ENCODE measurements around the gene PTPRS.
"Not testable (repeated sequence)": the region's sequence is repeated elsewhere in the genome, so short reads cannot be mapped to it uniquely, and the experiment has no call there.

Gene PTPRS

DNA sequence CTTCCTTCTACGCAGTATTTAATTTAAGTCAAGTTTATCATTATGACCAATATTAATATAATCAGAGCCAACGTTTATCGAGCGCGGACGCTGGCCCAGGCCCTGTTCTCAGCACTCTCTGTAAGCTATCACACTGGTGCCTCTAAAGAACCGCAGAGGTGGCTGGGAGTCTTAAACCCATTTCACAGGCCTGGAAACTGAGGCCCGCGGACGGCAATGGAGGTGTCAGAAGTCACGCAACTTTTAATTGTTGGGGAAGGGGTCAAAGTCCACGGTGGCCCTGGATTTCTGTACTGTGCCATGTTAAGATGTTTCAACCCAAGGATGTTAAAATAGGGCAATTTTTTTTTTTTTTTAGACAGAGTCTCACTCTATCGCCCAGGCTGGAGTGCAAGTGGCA is 8.8 kb downstream of the PTPRS start:
- no peak for DNase-seq

DNA sequence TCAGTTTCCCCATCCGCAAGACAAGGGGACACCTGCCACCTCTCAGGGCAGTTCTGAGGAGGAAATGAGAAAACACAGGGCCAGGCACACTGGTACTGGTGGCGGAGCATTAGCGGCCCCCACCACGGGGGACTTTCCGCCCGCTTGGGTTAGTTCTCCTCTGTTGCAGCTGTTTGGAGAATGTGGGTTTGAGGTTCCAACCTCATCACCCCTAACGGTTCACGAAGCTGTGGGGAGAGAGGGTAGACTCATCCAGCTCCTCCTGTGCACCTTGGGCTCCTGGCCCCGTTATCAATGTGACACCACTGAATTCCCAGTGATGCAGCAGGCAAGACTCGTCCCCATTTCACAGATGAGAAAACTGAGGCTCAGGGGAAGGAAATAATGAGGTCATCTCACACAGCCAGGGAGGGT is 10.3 kb downstream of the PTPRS start:
- no peak for DNase-seq

DNA sequence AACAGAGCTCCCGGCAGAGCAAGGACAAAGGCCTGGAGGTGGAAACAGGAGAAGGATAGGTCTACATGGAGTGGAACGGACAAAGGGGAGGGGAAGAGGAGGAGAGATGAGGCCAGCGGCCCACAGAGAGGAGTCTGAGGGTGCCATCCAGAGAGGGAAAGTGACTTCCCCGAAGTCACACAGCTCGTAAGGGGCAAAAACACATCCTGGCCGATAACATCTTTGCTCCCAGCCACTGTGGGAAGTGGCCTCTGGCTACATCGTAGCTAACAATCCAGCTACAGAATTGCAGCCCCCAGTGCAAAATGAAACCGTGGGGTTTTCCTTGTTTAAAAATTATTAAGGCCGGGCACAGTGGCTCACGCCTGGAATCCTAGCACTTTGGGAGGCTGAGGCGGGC is 11.5 kb downstream of the PTPRS start:
- DNase-seq: no peak

DNA sequence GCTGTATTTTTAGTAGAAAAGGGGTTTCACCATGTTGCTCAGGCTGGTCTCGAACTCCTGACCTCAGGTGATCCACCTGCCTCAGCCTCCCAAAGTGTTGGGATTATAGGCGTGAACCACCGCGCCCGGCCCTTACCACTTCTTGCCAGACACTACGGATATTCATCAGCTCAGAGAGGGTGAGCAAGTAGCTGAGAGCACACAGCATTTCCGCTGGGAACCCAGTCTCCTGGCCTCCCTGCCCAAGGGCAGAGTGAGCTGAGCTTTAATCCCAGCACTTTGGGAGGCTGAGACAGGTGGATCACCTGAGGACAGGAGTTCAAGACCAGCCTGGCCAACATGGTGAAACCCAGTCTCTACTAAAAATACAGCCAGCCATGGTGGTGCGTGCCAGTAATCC is 12.2 kb downstream of the PTPRS start:
- DNase-seq: not testable (repeated sequence)

DNA sequence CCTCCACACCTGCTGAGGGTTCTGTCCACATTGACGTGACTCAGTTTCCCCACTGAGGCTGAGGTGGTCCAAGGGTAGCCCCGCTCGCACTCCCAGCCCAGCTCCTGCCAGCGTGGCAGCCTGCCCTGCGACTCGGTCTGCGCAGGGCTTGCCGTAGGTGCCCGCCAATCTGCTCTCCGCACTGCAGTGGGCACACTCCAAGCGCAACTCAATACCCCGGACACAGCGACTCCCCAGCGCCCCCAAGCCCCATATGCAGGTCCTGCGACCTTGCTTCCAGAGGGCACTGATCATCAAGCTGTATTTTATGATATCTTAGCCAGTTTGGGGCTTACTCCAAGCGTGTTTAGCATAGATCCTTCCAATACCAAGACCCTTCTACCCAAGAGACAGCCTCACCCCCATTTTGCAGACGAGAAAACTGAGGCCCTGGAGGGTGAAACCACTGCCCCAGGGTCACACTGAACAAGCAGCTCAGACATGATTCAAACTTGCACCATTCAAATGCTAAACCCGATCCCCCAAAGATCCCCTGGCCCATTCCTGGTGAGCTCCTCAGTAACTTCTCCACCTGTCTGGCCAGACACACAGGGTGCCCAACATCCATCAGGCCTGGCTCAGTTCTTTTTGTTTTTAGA is 13.5 kb downstream of the PTPRS start:
- no peak for DNase-seq

DNA sequence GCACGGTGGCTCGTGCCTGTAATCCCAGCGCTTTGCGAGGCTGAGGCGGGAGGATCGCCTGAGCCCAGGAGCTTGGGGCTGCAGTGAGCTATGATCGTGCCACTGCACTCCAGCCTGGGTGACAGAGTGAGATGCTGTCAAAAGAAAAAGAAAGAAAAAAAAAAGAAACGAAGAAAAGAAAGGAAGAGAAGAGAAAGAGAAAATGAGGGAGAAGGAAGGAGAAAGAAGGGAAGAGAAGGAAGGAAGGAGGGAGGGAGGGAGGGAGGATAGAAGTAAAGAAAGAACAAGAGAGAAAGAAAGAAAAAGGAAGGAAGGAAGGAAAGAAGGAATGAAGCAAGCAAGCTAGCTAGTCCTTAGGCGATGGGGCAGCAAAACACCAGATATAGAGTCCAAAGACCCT is 14.1 kb downstream of the PTPRS start:
- no peak for DNase-seq

DNA sequence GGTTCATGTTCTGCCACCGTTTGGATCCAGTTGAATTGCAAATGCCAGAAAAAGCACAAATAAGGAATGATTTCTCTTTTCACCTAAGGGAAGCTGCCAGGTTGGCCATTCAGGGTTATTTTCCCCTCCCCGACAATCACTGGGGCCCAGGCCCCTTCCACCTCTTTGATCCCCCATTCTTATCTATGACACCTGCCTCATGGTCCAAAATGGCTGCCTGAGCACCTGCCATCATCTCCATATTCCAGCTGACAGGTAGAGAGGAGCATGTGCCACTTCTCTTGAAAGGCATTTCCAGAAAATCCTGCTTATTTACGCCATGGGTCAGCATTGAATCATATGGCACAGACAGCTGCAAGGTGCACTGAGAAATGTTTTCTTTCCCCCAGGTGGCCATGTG is 15.7 kb downstream of the PTPRS start:
- DNase-seq: no peak

DNA sequence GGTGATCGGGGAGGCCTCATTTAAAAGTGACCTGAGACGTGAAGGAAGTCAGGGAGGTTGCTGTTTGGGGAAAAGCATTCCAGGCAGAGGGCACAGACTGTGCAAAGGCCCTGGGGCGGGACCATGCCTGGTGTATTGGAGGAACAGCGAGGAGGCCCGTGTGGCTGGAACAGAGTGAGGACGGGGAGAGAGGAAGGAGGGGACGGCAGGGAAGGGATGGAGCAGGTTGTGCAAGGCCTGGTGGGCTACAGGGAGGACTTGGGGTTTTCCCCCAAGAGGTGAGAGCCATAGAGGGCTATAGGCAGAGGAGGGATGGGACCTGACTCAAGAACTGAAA is 17.2 kb downstream of the PTPRS start:
- DNase-seq: no peak

DNA sequence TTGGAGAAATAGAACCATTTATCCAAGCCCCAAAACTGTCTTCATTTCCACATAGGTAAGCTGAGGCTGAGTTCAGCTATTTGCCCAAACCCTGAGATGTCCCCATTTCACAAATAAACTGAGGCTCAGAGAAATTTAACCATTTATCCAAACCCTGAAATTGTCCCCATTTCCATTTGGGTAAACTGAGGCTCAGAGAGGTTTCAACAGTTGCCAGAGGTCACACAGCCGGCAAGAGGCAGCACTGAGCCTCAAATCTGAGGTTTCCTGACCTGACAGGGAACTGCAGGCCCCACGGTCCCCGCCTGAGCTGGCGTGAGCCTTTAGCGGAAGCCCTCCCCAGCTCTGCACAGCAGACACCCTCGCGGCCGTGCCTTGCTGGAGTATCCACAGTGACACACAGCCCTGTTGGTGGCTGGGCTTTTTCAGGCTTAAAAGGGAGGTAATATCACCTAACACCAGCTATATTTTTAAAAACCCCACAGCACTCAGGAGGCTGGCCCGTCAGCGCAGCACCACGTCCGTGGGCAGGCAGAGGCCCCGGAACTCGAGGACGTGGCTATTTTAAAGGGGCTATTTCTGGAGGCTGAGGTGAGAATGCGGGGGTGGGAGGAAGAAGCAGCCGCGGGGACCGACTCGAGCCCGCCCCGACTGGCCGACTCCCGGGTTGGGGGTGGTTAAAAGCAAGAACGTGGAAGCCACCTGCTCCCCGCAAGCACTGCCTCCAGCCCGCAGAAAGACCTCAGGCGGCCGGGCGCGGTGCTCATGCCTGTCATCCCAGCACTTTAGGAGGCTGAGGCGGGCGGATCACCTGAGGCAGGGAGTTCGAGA is 18.5 kb downstream of the PTPRS start:
- no peak for DNase-seq

DNA sequence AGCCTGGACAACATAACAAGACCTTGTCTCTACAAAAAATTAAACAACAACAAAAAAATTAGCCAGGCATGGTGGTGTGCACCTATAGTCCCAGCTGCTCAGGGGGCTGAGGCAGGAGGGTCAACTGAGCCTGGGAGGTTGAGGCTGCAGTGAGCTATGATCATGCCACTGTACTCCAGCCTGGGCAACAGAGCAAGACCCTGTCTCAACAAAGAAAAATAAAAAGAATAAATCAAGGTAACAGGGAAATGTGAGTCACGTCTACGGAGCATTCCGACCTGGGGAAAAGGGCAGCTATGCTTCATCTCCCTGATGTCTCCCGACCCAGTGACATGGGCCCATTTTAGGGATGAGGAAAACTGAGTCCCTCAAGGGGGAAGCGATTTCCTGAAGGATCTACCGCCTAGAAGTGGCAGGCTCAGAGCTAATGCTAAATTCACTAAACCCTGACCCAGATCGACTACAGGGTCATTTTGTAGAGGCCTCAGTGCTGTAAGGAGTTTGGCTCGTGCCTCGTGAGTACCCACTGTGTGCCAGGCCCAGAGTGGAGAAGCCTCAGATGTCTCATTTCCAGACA is 19.5 kb downstream of the PTPRS start:
- no peak for DNase-seq

DNA sequence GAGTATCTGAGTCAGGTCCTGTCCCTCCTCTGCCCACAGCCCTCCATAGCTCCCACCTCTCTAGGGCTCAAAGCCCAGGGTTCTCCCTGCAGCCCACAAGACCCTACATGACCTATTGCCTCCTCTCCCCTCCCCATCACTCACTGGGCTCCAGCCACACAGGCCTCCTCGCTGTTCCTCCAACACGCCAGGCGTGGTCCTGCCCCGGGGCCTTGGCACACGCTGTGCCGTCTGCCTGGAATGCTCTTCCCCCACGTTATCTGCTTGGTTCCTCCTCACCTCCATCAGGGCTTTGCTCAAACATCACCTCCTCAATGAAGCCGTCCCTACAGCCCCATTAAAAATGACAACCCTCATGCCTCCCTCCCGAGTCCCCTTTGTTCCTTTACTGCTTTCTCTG is 21.1 kb downstream of the PTPRS start:
- no peak for DNase-seq

DNA sequence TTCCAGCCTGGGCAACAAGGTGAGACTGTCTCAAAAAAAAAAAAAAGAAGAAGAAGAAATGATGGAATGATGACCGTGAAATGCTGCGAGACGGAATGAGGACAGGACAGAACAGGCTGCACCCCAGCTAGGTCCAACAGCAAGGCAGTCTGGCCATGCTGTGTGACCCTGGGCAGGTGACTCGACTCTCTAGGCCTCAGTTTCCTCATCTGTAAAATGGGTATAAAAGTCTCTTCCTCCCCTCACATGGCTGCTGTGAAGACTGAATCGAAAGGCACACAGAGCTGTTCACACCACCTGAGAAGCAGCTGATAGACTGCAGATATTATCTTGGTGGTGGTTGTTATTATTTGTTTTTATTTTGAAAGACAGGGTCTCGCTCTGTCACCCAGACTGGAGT is 22.3 kb downstream of the PTPRS start:
- no peak for DNase-seq

DNA sequence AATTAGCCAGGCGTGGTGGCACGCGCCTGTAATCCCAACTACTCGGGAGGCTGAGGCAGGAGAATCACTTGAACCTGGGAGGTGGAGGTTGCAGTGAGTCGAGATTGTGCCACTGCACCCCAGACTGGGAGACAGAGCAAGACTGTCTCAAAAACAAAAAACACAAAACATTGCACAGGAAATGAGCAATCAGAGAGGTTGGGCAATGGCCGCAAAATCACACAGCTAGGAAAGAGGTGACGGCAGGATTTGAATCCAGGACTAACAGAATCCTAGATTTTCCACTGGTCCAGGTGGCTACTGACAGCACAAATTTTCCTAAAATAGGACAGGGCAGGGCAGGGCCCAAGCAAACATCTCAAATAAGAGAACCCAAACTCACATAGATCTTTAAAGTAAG is 23.3 kb downstream of the PTPRS start:
- no peak for DNase-seq

DNA sequence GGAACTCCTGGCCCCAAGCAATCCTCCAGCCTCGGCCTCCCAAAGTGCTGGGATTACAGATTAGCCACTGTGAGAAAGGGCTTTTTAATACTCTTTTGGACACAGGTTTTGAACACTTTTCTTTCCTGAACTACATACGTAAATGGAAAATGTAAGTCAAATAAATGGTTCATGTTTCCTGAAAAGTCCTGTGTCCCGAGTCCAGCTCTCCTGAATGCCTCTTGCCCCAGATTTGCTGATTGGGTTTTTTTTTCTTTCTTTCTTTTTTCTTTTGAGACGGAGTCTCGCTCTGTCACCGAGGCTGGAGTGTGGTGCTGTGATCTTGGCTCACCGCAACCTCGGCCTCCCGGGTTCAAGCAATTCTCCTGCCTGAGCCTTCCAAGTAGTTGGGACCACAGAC is 24.5 kb downstream of the PTPRS start:
- DNase-seq: no peak

DNA sequence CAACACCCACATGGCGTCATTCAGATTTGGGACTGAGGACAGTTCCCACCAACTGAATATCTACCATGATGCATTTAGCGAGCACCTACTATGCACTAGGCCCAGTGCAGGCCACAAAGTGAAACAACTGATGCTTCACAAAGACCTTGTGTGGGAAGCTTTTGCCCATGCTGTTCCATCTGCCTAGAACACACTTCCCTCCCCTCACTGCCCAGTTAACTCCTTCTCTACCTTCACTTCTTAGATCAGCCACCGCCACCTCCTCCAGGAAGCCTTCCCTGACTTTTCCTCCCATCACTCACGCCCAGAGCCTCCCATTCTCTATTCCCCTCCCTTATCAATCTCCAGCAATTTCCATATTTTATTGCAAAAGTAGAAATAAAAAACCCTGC is 25.7 kb downstream of the PTPRS start:
- no peak for DNase-seq

DNA sequence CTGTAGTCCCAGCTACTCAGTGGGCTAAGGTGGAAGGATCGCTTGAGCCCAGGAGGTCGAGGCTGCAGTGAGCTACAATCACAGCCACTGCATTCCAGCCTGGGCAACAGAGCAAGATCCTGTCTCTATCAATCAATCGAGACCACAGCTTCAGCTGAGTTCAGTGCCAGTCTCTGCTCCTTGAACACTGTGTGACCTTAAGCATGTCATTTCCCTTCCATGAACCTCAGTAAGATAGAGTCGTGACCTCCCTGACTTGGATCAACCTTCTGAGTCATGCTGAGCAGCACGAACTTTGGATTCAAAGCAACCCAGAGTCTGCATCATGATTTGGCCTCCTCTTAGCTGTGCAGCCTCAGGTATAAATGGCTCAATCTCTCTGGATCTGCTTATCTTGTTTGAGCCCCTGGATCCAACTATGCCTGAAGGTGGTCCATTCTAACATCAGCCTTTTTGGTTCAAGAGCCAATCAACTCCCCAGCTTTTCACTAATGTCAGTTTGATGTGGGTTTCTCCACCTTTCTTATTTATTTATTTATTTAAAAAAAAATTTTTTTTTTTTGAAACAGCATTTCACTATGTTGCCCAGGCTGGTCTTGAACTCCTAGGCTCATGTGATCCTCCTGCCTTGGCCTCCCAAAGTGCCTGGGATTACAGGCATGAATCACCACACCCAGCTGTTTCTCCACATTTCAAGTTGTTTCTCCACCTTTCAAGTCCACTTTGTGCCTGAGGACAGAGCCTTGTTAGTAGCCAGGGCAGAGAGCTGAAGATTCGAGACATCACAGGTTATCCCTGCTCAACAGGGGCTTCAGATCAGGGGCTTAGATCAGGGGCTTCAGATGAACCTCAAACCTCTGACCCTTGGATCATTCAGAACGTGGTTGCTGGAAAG is 26.4 kb downstream of the PTPRS start:
- DNase-seq: no peak

DNA sequence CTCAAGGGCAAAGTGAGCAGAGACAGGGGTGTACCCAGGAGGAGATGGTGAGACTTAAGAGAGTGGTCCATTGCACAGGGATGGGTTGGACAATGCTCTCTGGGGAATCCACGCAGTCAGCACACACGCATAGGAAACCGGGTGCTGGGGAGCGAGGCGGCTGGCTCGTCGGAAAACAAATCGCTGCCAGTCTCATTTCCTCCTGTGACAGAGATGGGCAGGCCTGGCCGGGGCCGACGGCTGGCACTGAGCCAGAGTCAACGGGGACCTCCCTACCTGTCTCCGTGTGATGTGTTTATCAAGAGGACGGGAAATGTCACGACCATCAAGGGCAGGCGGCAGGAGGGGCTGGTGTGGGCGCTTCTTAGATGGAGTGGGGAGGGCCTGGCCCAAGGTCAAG is 27.3 kb downstream of the PTPRS start:
- DNase-seq: no peak

DNA sequence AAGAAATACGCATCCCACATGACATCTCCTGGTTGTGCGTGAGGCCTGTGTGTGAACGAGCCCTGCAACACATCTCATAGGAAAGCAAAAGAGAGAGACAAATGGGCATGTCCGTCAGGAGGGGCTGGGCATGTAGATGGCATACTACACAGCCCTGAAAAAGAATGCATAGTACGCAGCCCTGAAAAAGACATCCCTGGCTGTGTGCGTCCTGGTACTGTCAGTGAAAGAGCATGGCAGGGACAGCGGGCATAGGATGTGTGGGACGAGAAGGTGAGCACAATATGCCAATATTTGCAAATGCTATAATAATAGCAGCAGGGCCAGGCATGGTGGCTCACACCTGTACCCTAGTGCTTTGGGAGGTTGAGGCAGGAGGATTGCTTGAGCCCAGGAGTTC is 28.6 kb downstream of the PTPRS start:
- DNase-seq: no peak

DNA sequence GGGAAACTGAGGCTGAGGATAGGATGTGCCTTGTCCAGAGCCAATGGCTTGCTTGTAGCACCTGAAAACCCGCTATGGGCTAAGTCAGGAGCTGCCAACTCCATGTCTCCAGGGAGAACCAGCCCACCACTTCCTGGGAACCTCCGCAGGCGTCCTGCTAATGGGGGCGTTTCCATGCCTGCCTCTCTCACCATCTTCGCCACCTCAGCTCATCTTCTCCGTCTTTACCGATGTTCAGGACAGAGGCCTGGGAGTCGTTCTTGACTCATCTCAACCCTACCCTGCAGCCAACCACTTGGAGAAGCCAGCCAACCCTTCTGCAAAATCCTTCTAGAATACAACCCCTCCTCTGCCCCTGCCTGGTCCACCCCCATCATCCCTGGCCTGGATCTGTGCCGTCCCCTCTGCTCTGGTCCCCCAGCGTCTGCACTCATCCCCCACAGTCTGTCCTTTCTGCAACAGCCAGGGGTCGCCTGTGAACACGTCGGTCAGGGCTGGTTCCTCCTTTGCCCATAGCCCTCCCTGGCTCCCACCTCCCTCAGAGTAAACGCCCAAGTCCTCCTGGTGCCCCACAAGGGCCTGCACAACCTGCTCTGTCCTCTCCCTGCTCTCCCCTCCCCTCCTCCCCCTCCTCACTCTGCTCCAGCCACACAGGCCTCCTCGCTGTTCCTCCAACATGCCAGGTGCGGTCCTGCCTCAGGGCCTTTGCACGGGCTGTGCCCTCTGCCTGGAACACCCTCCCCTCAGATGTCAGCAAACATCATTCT is 31.0 kb downstream of the PTPRS start:
- DNase-seq: no peak

DNA sequence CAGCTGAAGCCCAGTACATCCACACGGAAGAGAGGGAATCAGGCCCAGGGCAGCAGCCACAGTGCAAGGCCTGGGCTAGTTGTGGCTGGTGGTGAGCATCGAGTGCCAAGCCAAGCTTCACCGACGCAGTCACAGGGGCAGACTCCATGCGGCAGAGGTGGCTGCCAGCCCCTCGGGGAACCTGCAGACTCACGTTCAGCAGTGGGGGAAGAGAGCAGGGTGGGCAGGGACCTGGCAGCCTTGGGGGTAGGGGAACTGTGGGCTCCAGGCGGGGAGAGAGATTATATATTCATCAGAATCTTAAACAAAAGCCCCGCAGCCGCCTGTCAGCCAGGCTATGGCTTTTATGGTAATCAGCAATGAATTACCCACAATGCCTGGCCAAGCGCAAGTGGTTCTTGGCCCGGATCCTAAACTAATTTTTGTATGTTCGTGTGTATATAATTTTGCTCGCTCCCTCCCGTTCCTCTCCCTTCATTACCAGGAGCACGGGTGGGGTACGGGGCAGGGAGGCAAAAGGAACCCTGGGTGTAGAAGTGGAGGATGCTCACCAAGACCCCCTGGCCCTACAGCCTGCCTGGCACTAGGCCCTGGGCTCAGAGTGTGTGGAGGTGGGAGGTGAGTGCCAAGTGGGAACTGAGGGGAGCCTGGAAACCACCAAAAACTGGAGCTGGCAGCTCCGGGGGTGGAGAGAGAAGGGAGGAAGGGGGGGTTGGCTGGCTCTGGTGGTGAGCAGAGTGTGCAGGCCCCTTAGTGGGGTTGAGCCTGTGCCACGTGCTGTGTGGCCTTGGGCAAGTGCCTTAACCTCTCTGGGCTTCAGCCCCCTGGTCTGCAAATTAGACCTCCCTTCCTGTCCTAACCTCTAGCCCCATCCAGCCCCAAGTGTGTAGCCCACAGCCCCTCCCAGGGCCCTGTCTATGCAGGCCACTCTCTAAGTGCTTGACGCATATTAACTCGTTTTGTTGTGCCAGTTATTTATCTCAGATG is 31.9 kb downstream of the PTPRS start:
- DNase-seq: no peak

DNA sequence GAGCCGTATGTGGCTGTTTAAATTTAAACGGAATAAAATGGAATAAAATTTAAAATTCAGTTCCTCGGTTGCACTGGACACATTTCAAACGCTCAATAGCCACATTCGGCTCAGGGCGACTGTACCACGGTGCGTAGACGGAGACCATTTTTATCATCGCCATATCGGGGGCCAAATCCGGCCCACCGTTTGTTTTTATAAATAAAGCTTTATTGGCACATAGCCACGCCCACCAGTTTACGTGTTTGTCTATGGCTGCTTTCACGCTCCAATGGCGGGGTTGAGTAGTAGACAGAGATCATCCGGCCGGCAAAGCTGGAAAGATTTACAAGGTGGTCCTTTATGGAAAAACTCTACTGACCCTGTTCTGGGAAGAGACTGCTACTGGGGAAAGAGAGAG is 33.0 kb downstream of the PTPRS start:
- no peak for DNase-seq

DNA sequence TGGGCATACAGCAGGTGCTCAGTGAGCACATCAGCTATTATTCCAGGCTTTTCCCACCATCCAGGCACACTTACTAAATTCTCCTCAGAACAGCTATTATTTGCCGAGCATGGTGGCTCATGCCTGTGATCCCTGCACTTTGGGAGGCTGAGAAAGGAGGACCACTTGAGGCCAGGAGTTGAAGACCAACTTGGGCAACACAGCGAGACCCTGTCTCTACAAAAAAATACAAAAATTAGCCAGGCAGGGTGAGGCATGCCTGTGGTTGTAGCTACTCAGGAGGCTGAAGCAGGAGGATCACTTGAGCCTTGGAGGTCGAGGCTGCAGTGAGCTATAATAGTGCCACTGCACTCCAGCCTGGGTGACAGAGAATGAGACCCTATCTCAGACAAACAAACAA is 35.4 kb downstream of the PTPRS start:
- no peak for DNase-seq

Data from inflammatory macrophage treated with lipopolysaccharide for 4 hours (primary cell).